ACHN (cell line): Measurements from ENCODE around the gene PANK2.
A peak's percentile ranks its signal among the peaks of the same experiment; 100 is the strongest.
"Not testable (repeated sequence)": the region's sequence is repeated elsewhere in the genome, so short reads cannot be mapped to it uniquely, and the experiment has no call there.

ENCODE experiments used
- DNase-seq: peaks from one replicate; pipeline ENCODE4 v3.0.0-alpha.2; 2015
- in situ Hi-C: cut with HindIII; loops from 2 replicates; pipeline ENCODE4 v1.10.0; 2017; ENCODE audit warnings: low sequenced_read_pairs, low pct_ligation_motif_present, low pct_unique_long_range_greater_than_20kb

The PANK2 gene

DNA sequence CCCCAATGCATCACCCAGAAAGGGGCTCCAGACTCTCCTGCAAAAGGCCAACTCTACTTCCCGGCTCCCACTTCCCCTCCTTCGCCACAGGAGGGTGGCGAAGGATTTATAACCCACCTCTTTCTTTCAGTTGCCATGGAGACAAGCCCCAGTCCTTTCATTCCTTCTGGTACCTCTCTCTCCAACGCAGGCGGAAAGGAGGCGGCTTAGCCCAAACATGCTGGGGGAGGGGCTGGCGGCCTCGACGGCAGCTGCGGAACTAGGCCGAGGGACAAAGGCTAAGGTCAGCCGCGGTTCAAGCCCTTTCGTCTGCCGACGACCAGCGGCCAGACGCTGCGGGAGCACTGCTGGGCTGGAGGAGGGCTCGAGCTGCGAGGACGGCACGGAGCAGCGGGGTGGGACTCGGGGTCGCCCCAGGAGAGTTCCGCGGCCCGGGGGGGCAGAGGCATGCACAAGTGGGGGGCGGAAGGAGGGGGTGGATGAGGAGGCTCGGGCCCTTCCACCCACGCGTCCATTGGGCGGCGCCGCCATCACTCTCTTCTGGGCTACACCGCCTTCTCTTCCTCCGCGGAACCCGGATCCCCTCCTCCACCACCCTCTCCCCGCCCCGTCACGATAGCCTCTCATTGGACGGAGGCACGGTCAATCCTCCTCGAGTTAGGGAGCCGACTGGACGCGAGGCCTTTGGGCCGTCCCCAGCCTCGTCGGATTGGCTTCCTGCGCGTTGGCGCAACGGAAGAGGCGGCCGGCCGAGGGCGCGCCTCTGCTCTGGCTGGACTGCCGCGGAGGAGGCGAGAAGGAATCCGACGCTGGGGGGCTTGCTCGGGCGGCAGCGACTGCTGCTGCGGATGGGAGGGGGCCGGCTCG is at the start of gene PANK2:
Gene PANK2, plus strand, starts transcription at position 766 of the 867 bp plus-strand sequence.
- peak; percentile 97 for DNase-seq
- in situ Hi-C loops = no loop called here

DNA sequence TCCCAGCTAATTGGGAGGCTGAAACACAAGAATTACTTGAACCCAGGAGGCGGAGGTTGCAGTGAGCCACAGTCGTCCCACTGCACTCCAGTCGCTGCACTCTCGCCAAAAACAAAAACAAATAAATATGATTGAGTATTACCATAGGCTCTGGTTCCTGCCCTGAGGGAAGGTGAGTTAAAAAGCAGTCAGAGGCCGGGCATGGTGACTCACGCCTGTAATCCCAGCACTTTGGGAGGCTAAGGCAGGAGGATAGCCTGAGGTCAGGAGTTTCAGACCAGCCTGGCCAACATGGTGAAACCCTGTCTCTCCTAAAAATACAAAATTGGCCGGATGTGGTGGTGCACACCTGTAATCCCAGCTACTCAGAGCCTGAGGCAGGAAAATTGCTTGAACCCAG is 49.0 kb upstream of the PANK2 start:
- DNase-seq, in situ Hi-C loops: not testable (repeated sequence)

DNA sequence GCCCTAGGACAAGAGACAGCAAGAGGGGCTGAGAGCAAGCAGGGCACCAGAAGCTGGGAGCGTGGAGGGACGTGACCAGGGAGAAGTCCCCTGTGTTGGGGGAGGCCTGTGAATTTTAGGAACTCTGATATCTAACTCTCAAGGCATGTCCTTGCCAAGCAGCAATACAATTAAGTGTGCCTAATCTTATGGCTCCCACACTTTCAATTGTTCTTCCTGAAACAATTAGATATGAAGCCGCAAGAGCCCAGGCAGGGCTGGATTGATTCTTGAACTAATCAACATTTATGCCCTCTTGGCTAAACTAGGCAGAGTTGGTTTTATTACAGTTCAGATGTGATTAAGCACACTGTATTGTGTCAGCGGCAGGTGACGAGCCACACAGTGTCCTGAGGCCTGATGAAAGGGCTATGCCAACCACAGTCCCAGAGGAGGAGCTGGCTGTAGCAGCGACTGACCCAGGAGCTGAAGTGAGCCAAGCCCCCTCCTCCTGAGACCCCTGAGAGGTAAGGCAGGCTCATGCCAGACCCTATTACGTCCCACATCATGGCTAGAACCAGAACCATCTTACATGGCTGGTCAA is 46.7 kb upstream of the PANK2 start:
- in situ Hi-C loops = no loop called here

DNA sequence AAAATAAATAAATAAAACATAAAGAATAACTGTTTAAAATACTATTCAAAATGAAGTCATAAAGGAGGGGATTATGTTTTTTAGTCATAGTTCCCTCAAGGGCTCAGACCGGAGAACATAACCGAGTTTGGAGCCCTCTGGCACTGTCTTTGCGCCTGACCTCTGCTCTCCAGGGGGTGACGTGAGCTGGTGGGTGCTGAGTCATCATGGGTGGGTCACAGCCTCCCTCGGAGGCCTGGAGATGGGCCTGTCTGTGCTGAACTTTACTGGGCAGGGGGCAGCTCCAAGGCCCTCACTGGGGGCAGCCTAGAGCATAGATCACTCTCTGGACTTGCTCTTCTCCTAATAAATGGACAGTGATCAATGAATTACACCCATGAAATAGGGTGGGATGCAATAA is 45.7 kb upstream of the PANK2 start:
- in situ Hi-C loops = no loop called here
- DNase-seq = peak; percentile 50

More for the DNA sequence above, 46.7 kb upstream of the PANK2 start:
- no peak for DNase-seq

DNA sequence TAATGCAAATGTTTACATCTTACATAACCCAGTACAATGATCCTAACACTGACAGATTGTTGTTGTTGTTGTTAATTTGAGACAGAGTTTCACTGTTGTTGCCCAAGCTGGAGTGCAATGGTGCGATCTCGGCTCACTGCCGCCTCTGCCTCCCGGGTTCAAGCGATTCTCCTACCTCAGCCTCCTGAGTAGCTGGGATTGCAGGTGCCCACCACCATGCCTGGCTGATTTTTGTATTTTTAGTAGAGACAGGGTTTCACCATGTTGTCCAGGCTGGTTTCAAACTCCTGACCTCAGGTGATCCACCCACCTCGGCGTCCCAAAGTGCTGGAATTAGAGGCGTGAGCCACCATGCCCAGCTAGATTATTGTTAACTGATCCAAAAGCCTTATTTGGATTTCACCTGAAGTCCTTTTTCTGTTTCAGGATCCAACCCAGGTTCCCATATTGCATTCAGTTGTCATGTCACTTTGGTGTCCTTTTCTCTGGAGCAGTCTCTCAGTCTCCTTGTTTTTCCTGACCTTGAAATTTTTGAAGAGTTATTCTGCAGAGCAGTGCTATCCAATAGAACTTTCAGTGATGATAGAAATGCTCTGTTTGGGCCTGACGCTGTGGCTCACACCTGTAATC is 45.1 kb upstream of the PANK2 start:
- in situ Hi-C loops, DNase-seq: not testable (repeated sequence)

DNA sequence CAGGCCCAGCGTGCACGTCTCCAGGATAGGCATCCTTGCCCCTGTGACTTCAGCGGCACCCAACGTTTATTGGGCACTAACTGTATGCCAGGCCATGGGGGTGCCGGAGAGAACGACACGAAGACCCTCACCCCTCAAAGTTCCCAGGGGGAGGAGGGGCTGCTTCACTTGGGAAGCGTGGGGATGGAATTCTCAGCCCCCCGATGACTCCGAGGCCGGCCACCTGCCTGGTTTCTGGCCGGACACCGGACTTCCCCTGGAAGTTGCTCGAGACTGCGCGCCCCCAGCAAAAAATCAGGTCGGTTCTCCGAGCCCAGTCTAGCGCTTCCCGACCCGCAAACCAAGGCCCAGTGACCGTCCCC is 42.8 kb upstream of the PANK2 start:
- in situ Hi-C loops = no loop called here
- DNase-seq = no peak

DNA sequence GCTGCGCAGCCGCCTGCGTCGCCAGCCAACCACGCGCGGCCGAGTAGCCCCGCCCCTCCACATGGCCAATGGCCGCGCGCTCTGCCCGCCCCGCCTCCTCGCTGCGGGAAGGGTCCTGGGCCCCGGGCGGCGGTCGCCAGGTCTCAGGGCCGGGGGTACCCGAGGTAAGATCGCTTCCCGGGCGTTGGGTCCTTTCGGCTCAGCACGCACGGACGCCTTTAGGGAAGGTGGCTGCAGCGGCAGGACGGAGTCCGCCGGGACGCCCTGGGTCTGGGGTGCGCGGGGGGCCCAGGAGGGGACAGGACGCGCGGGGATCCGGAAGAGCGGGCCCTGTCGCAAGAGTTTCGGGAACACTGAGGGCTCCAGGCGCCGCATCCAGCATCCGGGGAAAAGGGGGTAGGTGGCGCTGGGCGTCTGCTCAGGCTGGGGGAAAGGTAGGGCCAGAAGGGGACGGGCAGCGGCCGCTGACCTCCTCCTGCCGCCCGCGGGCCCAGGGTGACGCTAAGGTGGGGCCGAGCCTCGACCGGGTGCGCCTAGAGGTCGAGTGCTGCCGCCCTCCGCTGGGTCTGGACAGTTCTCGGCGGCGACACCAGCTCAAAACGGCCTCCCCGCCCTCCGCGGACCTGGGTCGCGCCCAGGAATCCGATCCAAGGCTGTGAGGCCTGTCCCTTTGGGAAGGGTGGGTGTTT is 42.3 kb upstream of the PANK2 start, which contains the start of gene MAVS:
Gene MAVS, plus strand, starts transcription at position 95 of the 689 bp plus-strand sequence. CDS start 7,791 bp downstream, outside the sequence.
- in situ Hi-C loops = no loop called here
- peak; percentile 77 for DNase-seq

DNA sequence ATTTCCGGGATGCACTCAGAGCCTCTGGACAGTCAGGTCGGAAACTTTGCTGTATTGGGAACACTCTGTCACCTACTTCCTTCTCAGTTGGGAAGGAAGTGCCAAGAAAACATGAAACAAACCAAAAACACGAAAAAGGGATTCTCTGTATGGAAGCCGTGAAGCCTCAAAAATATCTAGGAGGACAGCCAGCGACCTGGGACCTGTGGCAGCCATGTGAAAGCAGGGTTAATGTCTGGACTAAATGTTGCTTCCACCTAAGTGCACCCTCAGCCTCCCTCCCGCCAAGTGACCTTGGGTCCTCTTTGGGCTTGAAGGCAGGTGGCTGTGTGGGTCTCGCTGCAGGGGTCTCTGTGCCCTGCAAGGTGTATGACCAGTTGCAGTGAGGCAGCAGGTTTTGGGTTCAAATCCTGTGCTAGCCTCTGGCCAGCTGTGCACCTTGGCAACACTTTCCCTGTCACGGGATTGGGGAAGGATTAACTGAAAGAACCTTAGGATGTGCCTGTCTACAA is 41.7 kb upstream of the PANK2 start:
- no peak for DNase-seq
- in situ Hi-C loops = no loop called here

DNA sequence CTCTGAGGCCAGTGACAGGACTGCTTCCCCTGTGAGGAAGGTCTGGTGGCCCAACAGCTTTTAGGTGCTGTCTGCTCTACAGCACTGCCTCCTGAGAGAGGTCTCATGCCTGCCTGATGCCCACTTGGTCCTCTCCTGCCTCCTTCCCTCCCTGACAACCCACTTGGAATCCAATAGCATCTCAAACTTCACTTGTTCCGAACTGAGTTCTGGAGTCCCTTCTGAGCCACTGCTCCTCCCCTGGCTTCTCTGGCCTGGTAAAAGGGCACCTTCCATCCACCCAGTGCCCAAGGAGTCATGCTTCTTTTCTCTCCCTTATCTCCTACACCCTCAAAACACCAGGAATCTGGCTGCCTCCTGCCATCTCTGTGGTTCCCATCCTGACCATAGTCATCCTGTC is 40.6 kb upstream of the PANK2 start:
- in situ Hi-C loops = no loop called here
- no peak for DNase-seq

DNA sequence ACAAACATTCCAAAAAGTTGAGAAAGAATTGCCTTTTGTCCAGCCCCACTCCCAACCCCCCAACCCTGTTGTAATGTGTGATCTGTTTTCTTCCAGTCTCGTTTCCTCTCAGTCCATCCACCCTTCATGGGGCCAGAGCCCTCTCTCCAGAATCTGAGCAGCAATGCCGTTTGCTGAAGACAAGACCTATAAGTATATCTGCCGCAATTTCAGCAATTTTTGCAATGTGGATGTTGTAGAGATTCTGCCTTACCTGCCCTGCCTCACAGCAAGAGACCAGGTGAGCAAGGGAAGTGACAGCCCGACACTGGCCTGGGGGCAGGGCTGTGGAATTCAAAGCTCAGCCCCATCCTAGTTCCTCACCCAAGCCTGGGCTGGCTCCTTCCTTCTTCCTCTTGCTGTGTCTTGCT is 34.7 kb upstream of the PANK2 start:
- no peak for DNase-seq
- in situ Hi-C loops = no loop called here

DNA sequence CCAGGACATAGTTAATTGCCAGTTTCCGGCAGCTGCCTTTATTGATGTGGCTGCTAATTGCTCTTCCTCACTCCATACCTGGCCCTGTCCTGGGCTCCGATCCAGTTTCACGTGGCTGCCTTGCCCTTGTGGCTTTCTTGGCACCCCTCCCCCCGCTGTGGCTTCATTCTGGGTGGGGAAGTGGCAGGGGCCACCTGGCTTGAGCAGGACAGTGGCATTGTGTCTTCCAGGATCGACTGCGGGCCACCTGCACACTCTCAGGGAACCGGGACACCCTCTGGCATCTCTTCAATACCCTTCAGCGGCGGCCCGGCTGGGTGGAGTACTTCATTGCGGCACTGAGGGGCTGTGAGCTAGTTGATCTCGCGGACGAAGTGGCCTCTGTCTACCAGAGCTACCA is 31.8 kb upstream of the PANK2 start:
- in situ Hi-C loops = no loop called here
- DNase-seq = no peak

DNA sequence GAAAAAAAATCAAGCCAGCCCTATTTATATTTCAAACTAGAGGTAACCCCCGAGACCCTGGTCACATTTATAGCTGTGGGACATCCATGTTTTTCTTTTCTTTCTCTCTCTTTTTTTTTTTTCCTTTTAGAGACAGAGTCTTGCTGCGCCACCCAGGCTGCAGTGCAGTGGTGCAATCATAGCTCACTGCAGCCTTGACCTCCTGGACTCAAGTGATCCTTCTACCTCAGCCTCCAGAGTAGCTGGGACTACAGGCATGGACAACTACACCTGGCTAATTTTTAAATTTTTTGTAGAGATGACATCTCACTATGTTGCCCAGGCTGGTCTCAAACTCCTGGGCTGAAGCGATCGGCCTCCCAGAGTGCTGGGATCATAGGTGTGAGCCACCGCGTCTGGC is 30.5 kb upstream of the PANK2 start:
- in situ Hi-C loops = no loop called here
- DNase-seq = no peak

DNA sequence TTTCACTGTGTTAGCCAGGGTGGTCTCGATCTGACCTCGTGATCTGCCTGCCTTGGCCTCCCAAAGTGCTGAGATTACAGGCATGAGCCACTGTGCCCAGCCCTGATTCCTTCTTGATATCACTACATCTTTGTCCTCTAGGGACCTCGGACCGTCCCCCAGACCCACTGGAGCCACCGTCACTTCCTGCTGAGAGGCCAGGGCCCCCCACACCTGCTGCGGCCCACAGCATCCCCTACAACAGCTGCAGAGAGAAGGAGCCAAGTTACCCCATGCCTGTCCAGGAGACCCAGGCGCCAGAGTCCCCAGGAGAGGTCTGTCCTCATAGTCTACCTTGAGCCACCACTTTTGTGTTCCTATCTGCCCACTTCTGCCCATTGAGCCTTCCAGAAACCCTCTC is 28.0 kb upstream of the PANK2 start:
- no peak for DNase-seq
- in situ Hi-C loops = no loop called here

DNA sequence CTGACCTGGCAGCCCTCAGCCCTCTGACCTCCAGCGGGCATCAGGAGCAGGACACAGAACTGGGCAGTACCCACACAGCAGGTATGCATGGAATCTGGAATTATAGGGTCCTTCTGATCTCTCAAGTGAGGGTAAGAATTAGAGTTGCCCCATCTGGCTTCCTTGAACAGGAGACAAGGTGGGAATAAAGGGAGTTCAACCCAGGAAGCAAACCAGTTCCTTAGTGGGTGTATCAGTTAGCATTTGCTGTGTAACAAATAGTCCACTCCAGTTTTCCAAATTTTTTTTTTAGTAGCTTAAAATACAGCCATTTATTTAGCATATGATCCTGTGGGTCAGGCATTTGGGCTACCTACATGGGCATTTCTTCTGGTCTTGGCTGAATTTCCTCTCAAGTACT is 26.9 kb upstream of the PANK2 start:
- DNase-seq = no peak
- in situ Hi-C loops = no loop called here

DNA sequence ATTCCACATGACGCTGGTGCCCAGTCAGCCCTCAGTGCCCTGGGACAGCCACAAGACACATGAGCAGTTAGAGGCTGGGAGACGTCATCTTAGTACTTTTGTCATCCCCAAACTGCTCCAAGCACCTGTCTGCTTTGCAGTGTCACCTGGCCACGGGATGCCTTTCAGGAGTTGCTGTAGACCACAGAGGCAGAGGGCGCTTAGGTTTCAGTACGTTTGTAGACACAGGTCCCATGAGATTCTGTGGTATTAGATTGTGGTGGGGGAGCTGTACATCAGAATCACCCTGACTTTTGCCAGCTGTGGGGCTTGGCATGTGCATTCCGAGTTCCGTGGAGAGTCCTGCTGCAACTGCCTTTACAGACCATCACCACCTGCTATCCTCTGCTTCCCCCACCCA is 25.9 kb upstream of the PANK2 start:
- DNase-seq = no peak
- in situ Hi-C loops = no loop called here

DNA sequence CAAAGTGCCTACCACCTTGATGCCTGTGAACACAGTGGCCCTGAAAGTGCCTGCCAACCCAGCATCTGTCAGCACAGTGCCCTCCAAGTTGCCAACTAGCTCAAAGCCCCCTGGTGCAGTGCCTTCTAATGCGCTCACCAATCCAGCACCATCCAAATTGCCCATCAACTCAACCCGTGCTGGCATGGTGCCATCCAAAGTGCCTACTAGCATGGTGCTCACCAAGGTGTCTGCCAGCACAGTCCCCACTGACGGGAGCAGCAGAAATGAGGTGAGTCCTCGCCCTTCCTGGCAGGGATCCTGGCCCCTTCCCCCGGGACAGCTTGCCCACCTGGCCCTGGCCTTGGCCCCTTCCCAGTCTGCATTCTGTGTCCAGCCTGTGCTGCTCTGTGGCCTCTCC is 24.7 kb upstream of the PANK2 start:
- in situ Hi-C loops = no loop called here
- DNase-seq = no peak

DNA sequence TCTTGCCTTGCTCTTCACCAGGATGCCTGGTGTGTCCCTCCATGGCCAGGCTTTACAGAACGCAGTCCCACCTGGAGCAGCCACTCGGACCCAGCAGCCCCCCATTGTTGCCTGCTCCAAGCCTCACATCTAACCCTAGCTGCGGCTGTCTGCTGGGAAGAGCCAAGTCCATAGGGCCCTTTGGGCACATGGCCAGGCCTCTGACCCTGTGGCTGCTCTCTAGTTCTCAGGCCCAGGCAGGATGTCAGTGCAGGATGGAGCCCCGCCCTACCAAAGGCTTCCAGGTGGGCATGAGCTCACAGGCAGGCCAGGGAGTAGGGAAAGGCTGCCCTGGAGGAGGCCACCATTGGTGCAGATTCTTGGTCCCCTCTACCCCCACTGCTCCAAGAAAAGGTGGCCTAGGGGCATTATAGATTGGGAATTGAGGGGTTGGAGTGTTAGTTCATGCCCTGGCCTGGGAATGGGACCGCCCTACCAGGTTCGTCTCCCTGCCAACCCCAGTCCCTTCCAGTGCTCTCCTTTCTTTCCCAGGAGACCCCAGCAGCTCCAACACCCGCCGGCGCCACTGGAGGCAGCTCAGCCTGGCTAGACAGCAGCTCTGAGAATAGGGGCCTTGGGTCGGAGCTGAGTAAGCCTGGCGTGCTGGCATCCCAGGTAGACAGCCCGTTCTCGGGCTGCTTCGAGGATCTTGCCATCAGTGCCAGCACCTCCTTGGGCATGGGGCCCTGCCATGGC is 23.9 kb upstream of the PANK2 start:
- in situ Hi-C loops = no loop called here
- no peak for DNase-seq

DNA sequence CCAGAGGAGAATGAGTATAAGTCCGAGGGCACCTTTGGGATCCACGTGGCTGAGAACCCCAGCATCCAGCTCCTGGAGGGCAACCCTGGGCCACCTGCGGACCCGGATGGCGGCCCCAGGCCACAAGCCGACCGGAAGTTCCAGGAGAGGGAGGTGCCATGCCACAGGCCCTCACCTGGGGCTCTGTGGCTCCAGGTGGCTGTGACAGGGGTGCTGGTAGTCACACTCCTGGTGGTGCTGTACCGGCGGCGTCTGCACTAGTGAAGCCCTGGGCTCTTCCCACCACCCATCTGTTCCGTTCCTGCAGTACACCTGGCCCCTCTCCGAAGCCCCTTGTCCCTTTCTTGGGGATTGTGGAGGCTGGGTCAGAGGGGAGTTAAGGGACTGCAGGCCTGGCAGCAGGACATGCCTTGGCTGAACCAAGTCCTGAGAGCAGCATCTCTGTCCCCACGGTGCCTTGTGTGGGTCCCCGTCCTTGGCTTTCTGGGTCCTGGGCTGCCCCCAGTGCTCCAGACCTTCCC is 23.2 kb upstream of the PANK2 start:
- in situ Hi-C loops = no loop called here
- DNase-seq = no peak
